ENCODE measurements around the gene ASCL5.

DNA sequence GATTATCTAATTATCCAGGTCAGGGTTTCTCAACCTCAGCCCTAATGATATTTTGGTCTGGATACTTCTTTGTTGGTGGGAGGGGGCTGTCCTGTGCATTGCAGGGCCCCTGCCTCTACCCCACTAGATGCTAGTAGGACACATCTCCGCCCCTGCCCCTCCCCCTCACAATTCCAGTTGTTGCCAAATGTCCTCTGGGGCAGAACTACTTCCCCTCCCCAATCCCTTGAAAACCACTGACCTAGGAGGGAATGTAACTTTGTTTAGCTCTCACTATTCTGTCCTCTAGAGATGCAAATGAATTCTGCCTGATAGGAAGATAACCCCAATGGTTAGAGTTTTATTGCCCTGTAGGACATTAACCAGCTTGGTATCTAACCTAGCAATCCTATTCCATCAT lies 22.8 kb downstream of the ASCL5 start:
- no peak for TF ChIP-seq PHF8 (CRISPR knock-in tag; IDR thresholded peaks at IDR 0.05)
- no peak for TF ChIP-seq SOX13 (IDR thresholded peaks at IDR 0.05)
- TF ChIP-seq SOX13 (CRISPR knock-in tag; conservative IDR thresholded peaks at IDR 0.05 in 1 of 2, IDR thresholded peaks at IDR 0.05 in 1 of 2): no peak
- TF ChIP-seq RNF2 (conservative IDR thresholded peaks at IDR 0.05; ENCODE audit: low read depth): no peak
- no peak for TF ChIP-seq NFE2 (CRISPR knock-in tag; IDR thresholded peaks at IDR 0.05)
- no peak for TF ChIP-seq GTF2F1 (IDR thresholded peaks at IDR 0.05; ENCODE audit: low read length)
- TF ChIP-seq, protein P1, sequence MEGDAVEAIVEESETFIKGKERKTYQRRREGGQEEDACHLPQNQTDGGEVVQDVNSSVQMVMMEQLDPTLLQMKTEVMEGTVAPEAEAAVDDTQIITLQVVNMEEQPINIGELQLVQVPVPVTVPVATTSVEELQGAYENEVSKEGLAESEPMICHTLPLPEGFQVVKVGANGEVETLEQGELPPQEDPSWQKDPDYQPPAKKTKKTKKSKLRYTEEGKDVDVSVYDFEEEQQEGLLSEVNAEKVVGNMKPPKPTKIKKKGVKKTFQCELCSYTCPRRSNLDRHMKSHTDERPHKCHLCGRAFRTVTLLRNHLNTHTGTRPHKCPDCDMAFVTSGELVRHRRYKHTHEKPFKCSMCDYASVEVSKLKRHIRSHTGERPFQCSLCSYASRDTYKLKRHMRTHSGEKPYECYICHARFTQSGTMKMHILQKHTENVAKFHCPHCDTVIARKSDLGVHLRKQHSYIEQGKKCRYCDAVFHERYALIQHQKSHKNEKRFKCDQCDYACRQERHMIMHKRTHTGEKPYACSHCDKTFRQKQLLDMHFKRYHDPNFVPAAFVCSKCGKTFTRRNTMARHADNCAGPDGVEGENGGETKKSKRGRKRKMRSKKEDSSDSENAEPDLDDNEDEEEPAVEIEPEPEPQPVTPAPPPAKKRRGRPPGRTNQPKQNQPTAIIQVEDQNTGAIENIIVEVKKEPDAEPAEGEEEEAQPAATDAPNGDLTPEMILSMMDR (CRISPR knock-in tag; IDR thresholded peaks at IDR 0.05): no peak
- no peak for TF ChIP-seq REST (IDR thresholded peaks at IDR 0.05; ENCODE audit: borderline replicate concordance in 1 of 2, low read depth in 1 of 2, low read length in 2 of 2)
- TF ChIP-seq RXRA (CRISPR knock-in tag; IDR thresholded peaks at IDR 0.05): no peak
